ENCODE results near the gene PRMT1.

- TF ChIP-seq CTCF (IDR thresholded peaks at IDR 0.05) (no peak), POLR2A (IDR thresholded peaks at IDR 0.05) (peak; percentile 40)
Observed at GRCh38 chr19:49639401-49640112, 37.5 kb upstream of the PRMT1 start.
